ENCODE results near the gene CD5L. TPM values are rescaled to one million over a fixed set of nuclear protein-coding genes. Genes with fewer than 3 reads are reported as not detected.

Gene CD5L
- total and polyA plus RNA-seq, 2 donors (not counting 1 experiment from before 2014, with no cell fraction given) = 0.17 TPM; not detected in 1

DNA sequence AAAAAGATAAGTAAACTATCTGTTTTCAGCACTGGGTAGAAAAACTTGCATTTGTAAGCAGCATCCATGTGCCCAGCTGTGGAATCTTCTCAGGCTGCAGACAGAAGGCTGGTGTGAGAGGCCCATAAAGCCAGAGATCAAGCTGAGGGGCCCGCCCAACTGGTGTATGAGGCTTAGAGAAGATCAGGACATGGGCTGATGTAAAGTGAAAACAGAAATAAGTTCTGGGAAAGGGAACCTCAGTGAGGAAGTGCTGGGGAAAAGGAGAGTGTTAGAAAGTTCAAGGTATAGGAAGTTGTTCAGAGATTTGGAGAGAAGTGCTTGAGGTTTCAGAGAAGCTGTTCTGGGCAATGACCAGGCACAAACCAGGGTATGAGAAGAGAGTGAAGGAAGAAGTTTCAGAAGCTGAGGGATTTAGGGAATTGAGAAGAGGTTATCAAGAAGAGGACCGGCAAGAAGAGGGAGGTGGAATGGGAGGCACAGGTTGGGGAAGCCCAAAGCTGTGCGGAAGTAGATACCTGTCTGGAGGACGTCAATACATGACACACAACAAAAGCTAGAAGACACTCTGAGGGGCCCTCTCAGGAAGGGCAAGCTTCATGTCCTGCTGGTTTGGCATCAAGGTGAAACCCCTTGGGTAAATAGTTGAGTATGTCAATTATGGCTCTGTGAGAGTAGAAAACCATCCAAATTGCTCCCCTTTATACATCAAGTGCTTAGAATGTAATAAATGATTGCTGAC is 2.7 kb upstream of the CD5L start:
- Mint-ChIP-seq H3K9me3 (ENCODE audit: insufficient read depth) (no peaks in the 10 kb centered on the region), H3K4me1 (peaks cover 75% of the 10 kb centered on the region), H3K27me3 (no peaks in the 10 kb centered on the region), H3K27ac (peak overlapping the region; percentile 51), H3K4me3 (peak overlapping the region; percentile 23)
- Histone ChIP-seq H3K79me2 (ENCODE audit: control insufficient read depth, insufficient read depth, low read length) (peaks cover 17% of the 10 kb centered on the region), H3K4me1 (ENCODE audit: control insufficient read depth in 2 of 2, insufficient read depth in 2 of 2, low read length in 2 of 2) (peaks cover 64 to 79% of the 10 kb centered on the region in 2 donors), H3K27me3 (replicated peaks in 1 of 4; ENCODE audit: control extremely low read depth in 1 of 4, control insufficient read depth in 3 of 4, insufficient read depth in 4 of 4, low read length in 3 of 4) (no peaks in the 10 kb centered on the region), H3K27ac (ENCODE audit: low read length in 2 of 2) (peak overlapping the region in 1 of 2 donors; percentile 39), H3K4me3 (ENCODE audit: control extremely low read depth in 1 of 5, extremely low read depth in 1 of 5, insufficient read depth in 1 of 5, low read depth in 2 of 5, low read length in 4 of 5) (no peak overlapping the region), H2AFZ (ENCODE audit: insufficient read depth, low read depth, low read length, poor library complexity, severe bottlenecking) (peak overlapping the region; percentile 20), H3K4me2 (replicated peaks; ENCODE audit: low read depth, low read length, poor library complexity, severe bottlenecking) (peak overlapping the region; percentile 61), H3K9me3 (ENCODE audit: control extremely low read depth in 1 of 3, control insufficient read depth in 2 of 3, insufficient read depth in 1 of 3, low read length in 2 of 3) (no peaks in the 10 kb centered on the region), H3K9ac (ENCODE audit: low read length) (peak overlapping the region; percentile 4), H3K36me3 (replicated peaks in 1 of 2; ENCODE audit: control extremely low read depth in 1 of 2, control insufficient read depth in 1 of 2, extremely low read depth in 1 of 2, insufficient read depth in 2 of 2, low read length in 1 of 2) (no peaks in the 10 kb centered on the region), H4K20me1 (ENCODE audit: control insufficient read depth, insufficient read depth, low read length, poor library complexity, severe bottlenecking) (no peaks in the 10 kb centered on the region)
- intact Hi-C loops (cut with micrococcal nuclease) = loop anchor here (2.0 to 5.0 kb wide), 2 partner anchors 23 to 37 kb away; partner anchors contain the start of gene FCRL1
- WGBS (ENCODE audit: insufficient coverage) = 50% methylated on average over 2 of the region's 4 CpGs
- ATAC-seq (ENCODE audit: low read depth) (no peak), DNase-seq (no peak)
- TF ChIP-seq, protein P1, sequence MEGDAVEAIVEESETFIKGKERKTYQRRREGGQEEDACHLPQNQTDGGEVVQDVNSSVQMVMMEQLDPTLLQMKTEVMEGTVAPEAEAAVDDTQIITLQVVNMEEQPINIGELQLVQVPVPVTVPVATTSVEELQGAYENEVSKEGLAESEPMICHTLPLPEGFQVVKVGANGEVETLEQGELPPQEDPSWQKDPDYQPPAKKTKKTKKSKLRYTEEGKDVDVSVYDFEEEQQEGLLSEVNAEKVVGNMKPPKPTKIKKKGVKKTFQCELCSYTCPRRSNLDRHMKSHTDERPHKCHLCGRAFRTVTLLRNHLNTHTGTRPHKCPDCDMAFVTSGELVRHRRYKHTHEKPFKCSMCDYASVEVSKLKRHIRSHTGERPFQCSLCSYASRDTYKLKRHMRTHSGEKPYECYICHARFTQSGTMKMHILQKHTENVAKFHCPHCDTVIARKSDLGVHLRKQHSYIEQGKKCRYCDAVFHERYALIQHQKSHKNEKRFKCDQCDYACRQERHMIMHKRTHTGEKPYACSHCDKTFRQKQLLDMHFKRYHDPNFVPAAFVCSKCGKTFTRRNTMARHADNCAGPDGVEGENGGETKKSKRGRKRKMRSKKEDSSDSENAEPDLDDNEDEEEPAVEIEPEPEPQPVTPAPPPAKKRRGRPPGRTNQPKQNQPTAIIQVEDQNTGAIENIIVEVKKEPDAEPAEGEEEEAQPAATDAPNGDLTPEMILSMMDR (IDR thresholded peaks at IDR 0.05) = no peak
- no peak for TF ChIP-seq EZH2 (IDR thresholded peaks at IDR 0.05; ENCODE audit: borderline replicate concordance, insufficient read depth, low read depth, low read length, poor library complexity, severe bottlenecking)
- CTCF ChIA-PET = interaction anchor here (0.6 to 2.3 kb wide), 7 partner anchors 15 to 200 kb away, joined by 3 to 7 read pairs (median 4); no protein-coding TSS in a partner anchor
- POLR2A ChIA-PET = interaction anchor here (1.5 kb wide), 1 partner anchor 38 kb away, joined by 4 read pairs; no protein-coding TSS in a partner anchor

DNA sequence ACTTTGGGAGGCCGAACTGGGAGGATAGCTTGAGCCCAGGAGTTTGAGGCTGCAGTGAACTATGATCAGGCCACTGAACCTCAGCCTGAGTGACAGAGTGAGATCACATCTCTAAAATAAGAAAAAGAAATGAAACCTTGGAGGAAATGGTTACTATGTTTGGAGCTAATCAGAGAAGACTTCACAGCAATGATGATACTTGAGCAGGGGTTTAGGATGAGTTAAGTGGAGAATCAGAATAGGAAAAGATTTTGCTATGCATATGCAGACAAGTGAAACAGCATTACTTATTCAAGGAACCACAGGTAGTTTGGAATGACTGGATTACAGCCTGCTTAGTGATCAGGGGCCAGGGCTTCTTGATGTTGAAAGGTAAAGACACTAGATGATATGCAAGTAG is 1.3 kb upstream of the CD5L start:
- Histone ChIP-seq H4K20me1 (ENCODE audit: control insufficient read depth, insufficient read depth, low read length, poor library complexity, severe bottlenecking) (no peaks in the 10 kb centered on the region), H3K4me1 (ENCODE audit: control insufficient read depth in 2 of 2, insufficient read depth in 2 of 2, low read length in 2 of 2) (peaks cover 64 to 76% of the 10 kb centered on the region in 2 donors), H3K79me2 (ENCODE audit: control insufficient read depth, insufficient read depth, low read length) (peaks cover 17% of the 10 kb centered on the region), H2AFZ (ENCODE audit: insufficient read depth, low read depth, low read length, poor library complexity, severe bottlenecking) (peak overlapping the region; percentile 63), H3K4me3 (ENCODE audit: control extremely low read depth in 1 of 5, extremely low read depth in 1 of 5, insufficient read depth in 1 of 5, low read depth in 2 of 5, low read length in 4 of 5) (peak overlapping the region in 1 of 5 experiments; percentile 34), H3K27ac (ENCODE audit: low read length in 2 of 2) (peak overlapping the region; percentile 37 to 55), H3K4me2 (replicated peaks; ENCODE audit: low read depth, low read length, poor library complexity, severe bottlenecking) (peak overlapping the region; percentile 61), H3K9me3 (ENCODE audit: control extremely low read depth in 1 of 3, control insufficient read depth in 2 of 3, insufficient read depth in 1 of 3, low read length in 2 of 3) (no peaks in the 10 kb centered on the region), H3K36me3 (replicated peaks in 1 of 2; ENCODE audit: control extremely low read depth in 1 of 2, control insufficient read depth in 1 of 2, extremely low read depth in 1 of 2, insufficient read depth in 2 of 2, low read length in 1 of 2) (no peaks in the 10 kb centered on the region), H3K9ac (ENCODE audit: low read length) (peak overlapping the region; percentile 34), H3K27me3 (replicated peaks in 1 of 4; ENCODE audit: control extremely low read depth in 1 of 4, control insufficient read depth in 3 of 4, insufficient read depth in 4 of 4, low read length in 3 of 4) (no peaks in the 10 kb centered on the region)
- DNase-seq = no peak
- no peak for TF ChIP-seq EZH2 (IDR thresholded peaks at IDR 0.05; ENCODE audit: borderline replicate concordance, insufficient read depth, low read depth, low read length, poor library complexity, severe bottlenecking)
- TF ChIP-seq, protein P1 (IDR thresholded peaks at IDR 0.05) = no peak
- Mint-ChIP-seq H3K4me1 (peaks cover 76% of the 10 kb centered on the region), H3K27me3 (no peaks in the 10 kb centered on the region), H3K27ac (peak overlapping the region; percentile 12), H3K9me3 (ENCODE audit: insufficient read depth) (no peaks in the 10 kb centered on the region), H3K4me3 (peak overlapping the region; percentile 11)
- POLR2A ChIA-PET = interaction anchor here (0.7 kb wide), 1 partner anchor 23 kb away, joined by 3 read pairs; the partner anchor contains the start of gene FCRL1
- CTCF ChIA-PET = interaction anchor here (0.9 to 2.3 kb wide), 4 partner anchors 19 to 116 kb away, joined by 3 to 7 read pairs (median 5); no protein-coding TSS in a partner anchor
- WGBS (ENCODE audit: insufficient coverage) = 64% methylated on average over 1 of the region's 1 CpG
- ATAC-seq (ENCODE audit: low read depth) = no peak
- intact Hi-C loops (cut with micrococcal nuclease) = loop anchor here (5.0 kb wide), 1 partner anchor 36 kb away; no protein-coding TSS in a partner anchor

Measured in B cell (primary cell).